ENCODE measurements around the gene RABL2A.
"Not testable (repeated sequence)": the region's sequence is repeated elsewhere in the genome, so short reads cannot be mapped to it uniquely, and the experiment has no call there.

RABL2A gene

GRCh38 chr2:113646217-113646616 is 19.2 kb downstream of the RABL2A start:
- not testable (repeated sequence) for DNase-seq (ENCODE audit: low spot score in 2 of 2); ATAC-seq (ENCODE audit: low read depth); H3K27me3 Mint-ChIP-seq; H3K4me1 Mint-ChIP-seq; H3K9me3 Mint-ChIP-seq; H3K36me3 Mint-ChIP-seq; H3K4me3 Mint-ChIP-seq; H3K27ac Mint-ChIP-seq

- not testable (repeated sequence) for H3K27ac Mint-ChIP-seq; H3K9me3 Mint-ChIP-seq; ATAC-seq (ENCODE audit: low read depth); H3K4me3 Mint-ChIP-seq; H3K36me3 Mint-ChIP-seq; H3K4me1 Mint-ChIP-seq; H3K27me3 Mint-ChIP-seq; DNase-seq (ENCODE audit: low spot score in 2 of 2)
These were observed 24.1 kb downstream of the RABL2A start for GRCh38 chr2:113650834-113651815.

- not testable (repeated sequence) for H3K36me3 Mint-ChIP-seq; ATAC-seq (ENCODE audit: low read depth); DNase-seq (ENCODE audit: low spot score in 2 of 2); H3K4me3 Mint-ChIP-seq; H3K9me3 Mint-ChIP-seq; H3K4me1 Mint-ChIP-seq; H3K27ac Mint-ChIP-seq; H3K27me3 Mint-ChIP-seq
These were observed 25.5 kb downstream of the RABL2A start for GRCh38 chr2:113652599-113652998.

- peak overlapping the region; percentile 93 for H3K27ac Mint-ChIP-seq
- DNase-seq (ENCODE audit: low spot score in 2 of 2) (peak in 1 of 2 donors; percentile 62), ATAC-seq (ENCODE audit: low read depth) (peak; percentile 98)
- H3K27me3 Mint-ChIP-seq, H3K36me3 Mint-ChIP-seq, H3K9me3 Mint-ChIP-seq, H3K4me1 Mint-ChIP-seq: not testable (repeated sequence)
- peak overlapping the region; percentile 93 for H3K4me3 Mint-ChIP-seq
These were observed 29.1 kb downstream of the RABL2A start for GRCh38 chr2:113656031-113656624.

- DNase-seq (ENCODE audit: low spot score in 2 of 2); H3K4me3 Mint-ChIP-seq; ATAC-seq (ENCODE audit: low read depth); H3K9me3 Mint-ChIP-seq; H3K36me3 Mint-ChIP-seq; H3K4me1 Mint-ChIP-seq; H3K27me3 Mint-ChIP-seq; H3K27ac Mint-ChIP-seq: not testable (repeated sequence)
These were observed 30.7 kb downstream of the RABL2A start for GRCh38 chr2:113657735-113658134.

GRCh38 chr2:113663285-113664060 is 36.4 kb downstream of the RABL2A start:
- DNase-seq (ENCODE audit: low spot score in 2 of 2); H3K36me3 Mint-ChIP-seq; H3K27me3 Mint-ChIP-seq; H3K4me1 Mint-ChIP-seq; ATAC-seq (ENCODE audit: low read depth); H3K27ac Mint-ChIP-seq; H3K4me3 Mint-ChIP-seq; H3K9me3 Mint-ChIP-seq: not testable (repeated sequence)

GRCh38 chr2:113664761-113665533 is 37.9 kb downstream of the RABL2A start:
- not testable (repeated sequence) for H3K27ac Mint-ChIP-seq; H3K36me3 Mint-ChIP-seq; DNase-seq (ENCODE audit: low spot score in 2 of 2); H3K4me1 Mint-ChIP-seq; ATAC-seq (ENCODE audit: low read depth); H3K27me3 Mint-ChIP-seq; H3K4me3 Mint-ChIP-seq; H3K9me3 Mint-ChIP-seq

- DNase-seq (ENCODE audit: low spot score in 2 of 2); H3K27me3 Mint-ChIP-seq; H3K36me3 Mint-ChIP-seq; H3K4me3 Mint-ChIP-seq; H3K4me1 Mint-ChIP-seq; H3K9me3 Mint-ChIP-seq; ATAC-seq (ENCODE audit: low read depth); H3K27ac Mint-ChIP-seq: not testable (repeated sequence)
These were observed 41.9 kb downstream of the RABL2A start for GRCh38 chr2:113669013-113669412.

GRCh38 chr2:113672326-113672932 is 45.4 kb downstream of the RABL2A start:
- no peak for DNase-seq (ENCODE audit: low spot score in 2 of 2)
- Mint-ChIP-seq H3K4me1 (no peaks in the 10 kb centered on the region), H3K4me3 (no peak overlapping the region), H3K27me3 (no peaks in the 10 kb centered on the region), H3K9me3 (no peaks in the 10 kb centered on the region), H3K27ac (no peak overlapping the region), H3K36me3 (no peaks in the 10 kb centered on the region)
- ATAC-seq (ENCODE audit: low read depth): no peak

GRCh38 chr2:113675875-113676274 is 48.8 kb downstream of the RABL2A start:
- no peak for DNase-seq (ENCODE audit: low spot score in 2 of 2)
- no peak overlapping the region for H3K4me3 Mint-ChIP-seq
- no peaks in the 10 kb centered on the region for H3K36me3 Mint-ChIP-seq
- H3K27ac Mint-ChIP-seq: peak overlapping the region; percentile 18
- H3K27me3 Mint-ChIP-seq: no peaks in the 10 kb centered on the region
- no peaks in the 10 kb centered on the region for H3K4me1 Mint-ChIP-seq
- ATAC-seq (ENCODE audit: low read depth): no peak
- H3K9me3 Mint-ChIP-seq: no peaks in the 10 kb centered on the region

- DNase-seq (ENCODE audit: low spot score in 2 of 2) (no peak), ATAC-seq (ENCODE audit: low read depth) (no peak)
- H3K4me1 Mint-ChIP-seq: no peaks in the 10 kb centered on the region
- no peaks in the 10 kb centered on the region for H3K27me3 Mint-ChIP-seq
- no peaks in the 10 kb centered on the region for H3K9me3 Mint-ChIP-seq
- no peaks in the 10 kb centered on the region for H3K36me3 Mint-ChIP-seq
- H3K27ac Mint-ChIP-seq: peak overlapping the region; percentile 18
- no peak overlapping the region for H3K4me3 Mint-ChIP-seq
These were observed 49.7 kb downstream of the RABL2A start for GRCh38 chr2:113676623-113677266.

- no peaks in the 10 kb centered on the region for H3K4me1 Mint-ChIP-seq
These were observed 50.3 kb downstream of the RABL2A start for GRCh38 chr2:113677330-113677729.

GRCh38 chr2:113679457-113679856 is 52.4 kb downstream of the RABL2A start:
- H3K27me3 Mint-ChIP-seq: no peaks in the 10 kb centered on the region
- H3K9me3 Mint-ChIP-seq: no peaks in the 10 kb centered on the region
- ATAC-seq (ENCODE audit: low read depth) (no peak), DNase-seq (ENCODE audit: low spot score in 2 of 2) (no peak)
- no peak overlapping the region for H3K4me3 Mint-ChIP-seq
- H3K36me3 Mint-ChIP-seq: no peaks in the 10 kb centered on the region
- no peak overlapping the region for H3K27ac Mint-ChIP-seq
- no peaks in the 10 kb centered on the region for H3K4me1 Mint-ChIP-seq

More at GRCh38 chr2:113677330-113677729, 50.3 kb downstream of the RABL2A start:
- ATAC-seq (ENCODE audit: low read depth): no peak
- H3K27me3 Mint-ChIP-seq: no peaks in the 10 kb centered on the region
- H3K36me3 Mint-ChIP-seq: no peaks in the 10 kb centered on the region
- H3K4me3 Mint-ChIP-seq: no peak overlapping the region
- DNase-seq (ENCODE audit: low spot score in 2 of 2): no peak
- no peak overlapping the region for H3K27ac Mint-ChIP-seq
- H3K9me3 Mint-ChIP-seq: no peaks in the 10 kb centered on the region

All from memory B cell (primary cell).